AG10803 (cell line): ENCODE data around the gene TSPAN4.

Experiments
- DNase-seq: peaks from one replicate; pipeline ENCODE4 v3.0.0; 2010; ENCODE audit warnings: low read depth
- H3K4me3 ChIP-seq: 2 replicates; pipeline ENCODE4 v1.5.1; 2011; ENCODE audit warnings: mild to moderate bottlenecking, low read length, control low read depth
- CTCF ChIP-seq: conservative IDR thresholded peaks from 2 replicates; pipeline ENCODE4 v1.5.1; 2011; ENCODE audit warnings: mild to moderate bottlenecking, low read length, control low read depth, inconsistent platforms

TSPAN4 gene

GRCh38 chr11:830295-831117 lies 12.1 kb upstream of the TSPAN4 start:
- peak overlapping the region; percentile 29 for H3K4me3 ChIP-seq
- DNase-seq, result peak; percentile 40
- no peak for TF ChIP-seq CTCF

- no peak overlapping the region for H3K4me3 ChIP-seq
- TF ChIP-seq CTCF, result no peak
- no peak for DNase-seq
These were observed 11.4 kb upstream of the TSPAN4 start for GRCh38 chr11:831118-831864.

GRCh38 chr11:831961-832528 lies 10.6 kb upstream of the TSPAN4 start:
- peak overlapping the region; percentile 60 for H3K4me3 ChIP-seq
- TF ChIP-seq CTCF, result no peak
- no peak for DNase-seq

- no peak for TF ChIP-seq CTCF
- DNase-seq, result peak; percentile 50
- peak within 1 kb of the TSS; percentile 84 for H3K4me3 ChIP-seq
These were observed 10.0 kb upstream of the TSPAN4 start, which contains the start of gene CD151 for GRCh38 chr11:832529-833113. TSS of gene CD151 (plus strand) at chr11:832952. CDS start at chr11:836070, 3,118 bp downstream.

GRCh38 chr11:833114-833791 lies 9.4 kb upstream of the TSPAN4 start:
- peak; percentile 43 for DNase-seq
- TF ChIP-seq CTCF, result no peak

GRCh38 chr11:833849-834311 lies 8.8 kb upstream of the TSPAN4 start:
- H3K4me3 ChIP-seq, result peak overlapping the region; percentile 84
- TF ChIP-seq CTCF, result no peak
- DNase-seq, result no peak

More at GRCh38 chr11:833114-833791, 9.4 kb upstream of the TSPAN4 start:
- peak overlapping the region; percentile 84 for H3K4me3 ChIP-seq
